ENCODE measurements around the gene TMEM179. TPM values are rescaled to one million over a fixed set of nuclear protein-coding genes. Genes with fewer than 3 reads are reported as not detected.

TMEM179 gene
- total and polyA plus RNA-seq, 2 of the 8 experiments (the other 6 are each of a cell fraction or from before 2014, with no cell fraction given): 2.9 to 4.0 TPM

DNA sequence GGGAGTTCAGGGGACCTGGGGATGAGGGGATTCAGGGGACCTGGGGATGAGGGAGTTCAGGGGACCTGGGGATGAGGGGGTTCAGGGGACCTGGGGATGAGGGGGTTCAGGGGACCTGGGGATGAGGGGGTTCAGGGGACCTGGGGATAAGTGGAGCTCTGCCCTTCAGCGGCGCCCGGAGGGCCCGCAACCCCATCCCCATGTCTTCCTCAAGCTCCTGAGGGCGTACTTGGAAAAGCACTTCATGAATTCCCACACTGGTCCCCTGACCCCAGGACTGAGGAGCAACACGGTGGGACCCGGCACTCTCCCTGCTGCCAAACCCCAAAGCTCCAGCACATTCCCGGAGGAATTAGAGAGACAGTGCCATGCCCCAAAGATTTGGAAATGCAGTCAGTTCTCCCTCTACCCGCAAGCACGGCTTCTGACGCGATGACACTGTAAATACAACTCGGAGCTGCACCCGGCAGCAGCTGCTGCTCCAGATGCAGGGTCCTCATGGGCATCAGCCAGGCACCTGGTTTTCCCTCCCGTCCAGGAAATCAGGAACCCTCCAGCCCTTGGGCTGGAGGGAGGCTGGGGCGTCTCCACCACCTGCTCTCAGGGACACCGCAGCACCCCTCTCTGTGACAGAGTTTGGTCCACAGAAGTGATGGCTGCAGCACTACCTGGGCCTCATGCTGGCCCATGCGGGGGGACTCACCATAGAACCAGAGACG is 57.8 kb downstream of the TMEM179 start (continued):
- no peak for TF ChIP-seq RNF2 (IDR thresholded peaks at IDR 0.05; ENCODE audit: borderline replicate concordance, low read depth, low read length, missing control alignments, poor library complexity, severe bottlenecking)
- no peak for TF ChIP-seq POLR2AphosphoS5 (IDR thresholded peaks at IDR 0.05; ENCODE audit: low read depth, low read length)
- no peak for TF ChIP-seq POU5F1 (IDR thresholded peaks at IDR 0.05; ENCODE audit: low read depth, low read length)
- no peak for TF ChIP-seq SRF (IDR thresholded peaks at IDR 0.05; ENCODE audit: low read depth, low read length)
- TF ChIP-seq NRF1 (IDR thresholded peaks at IDR 0.05; ENCODE audit: low read depth, low read length): no peak
- no peak for TF ChIP-seq RFX5 (IDR thresholded peaks at IDR 0.05; ENCODE audit: borderline replicate concordance, low read depth, low read length)
- TF ChIP-seq ASH2L (IDR thresholded peaks at IDR 0.05; ENCODE audit: low read length): no peak
- no peak for TF ChIP-seq SP2 (IDR thresholded peaks at IDR 0.05; ENCODE audit: low read length)
- TF ChIP-seq, protein P1, sequence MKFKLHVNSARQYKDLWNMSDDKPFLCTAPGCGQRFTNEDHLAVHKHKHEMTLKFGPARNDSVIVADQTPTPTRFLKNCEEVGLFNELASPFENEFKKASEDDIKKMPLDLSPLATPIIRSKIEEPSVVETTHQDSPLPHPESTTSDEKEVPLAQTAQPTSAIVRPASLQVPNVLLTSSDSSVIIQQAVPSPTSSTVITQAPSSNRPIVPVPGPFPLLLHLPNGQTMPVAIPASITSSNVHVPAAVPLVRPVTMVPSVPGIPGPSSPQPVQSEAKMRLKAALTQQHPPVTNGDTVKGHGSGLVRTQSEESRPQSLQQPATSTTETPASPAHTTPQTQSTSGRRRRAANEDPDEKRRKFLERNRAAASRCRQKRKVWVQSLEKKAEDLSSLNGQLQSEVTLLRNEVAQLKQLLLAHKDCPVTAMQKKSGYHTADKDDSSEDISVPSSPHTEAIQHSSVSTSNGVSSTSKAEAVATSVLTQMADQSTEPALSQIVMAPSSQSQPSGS (IDR thresholded peaks at IDR 0.05; ENCODE audit: low read length): no peak

Data from H1 (cell line).